HEK293 (cell line): ENCODE results near the gene HIRIP3.

Source experiments
- CTCF ChIA-PET: fragments of 350-600 bp; formaldehyde crosslinking; extraction: SDS; loops from one replicate; lab custom pipeline; 2021; ENCODE audit warnings: antibody characterized with exemption; lab: Yijun Ruan, JAX
- POLR2A ChIA-PET: fragments of 300-600 bp; formaldehyde crosslinking; extraction: SDS; loops from one replicate; lab custom pipeline; 2020; ENCODE audit warnings: antibody characterized with exemption, inconsistent platforms; lab: Yijun Ruan, JAX
- H3K27ac ChIP-seq: fragments of 200-500 bp; sonication (Bioruptor generic); 2 replicates; pipeline ENCODE4 v1.5.1; 2014; ENCODE audit warnings: low read depth, low read length, control low read depth, inconsistent platforms; ENCODE audit errors: extremely low read depth
- H3K36me3 ChIP-seq, 2 experiments: fragments of 200-500 bp in 1 of 2; sonication (Bioruptor generic) in 1 of 2; 1 replicate in 1 of 2; 2 replicates in 1 of 2; pipeline ENCODE4 v1.5.1; 2014 to 2017; ENCODE audit warnings: inconsistent platforms in 2 of 2, low read length in 2 of 2; ENCODE audit not compliant: control insufficient read depth in 2 of 2, insufficient read depth in 1 of 2
- H3K4me1 ChIP-seq: fragments of 200-500 bp; sonication (Bioruptor generic); 2 replicates; pipeline ENCODE4 v1.5.1; 2014; ENCODE audit warnings: mild to moderate bottlenecking, low read length, inconsistent platforms; ENCODE audit not compliant: control insufficient read depth, insufficient read depth
- H3K4me3 ChIP-seq: 2 replicates; pipeline ENCODE4 v1.5.1; 2011; ENCODE audit warnings: low read depth, mild to moderate bottlenecking, control low read depth, low read length, moderate library complexity
- H3K9me3 ChIP-seq: fragments of 200-500 bp; sonication (Bioruptor generic); 2 replicates; pipeline ENCODE4 v1.5.1; 2014; ENCODE audit warnings: low read depth, low read length, inconsistent platforms; ENCODE audit not compliant: control insufficient read depth, insufficient read depth
- OSR2 ChIP-seq: fragments of 450-650 bp; formaldehyde crosslinking; IDR thresholded peaks from 2 replicates; pipeline ENCODE4 v1.5.1; 2016; ENCODE audit warnings: missing biosample characterization, missing genetic modification characterization
- PRDM6 ChIP-seq: fragments of 450-650 bp; formaldehyde crosslinking; IDR thresholded peaks from 2 replicates; pipeline ENCODE4 v1.5.1; 2017; ENCODE audit warnings: missing biosample characterization, missing genetic modification characterization
- ZFP3 ChIP-seq: fragments of 450-650 bp; formaldehyde crosslinking; IDR thresholded peaks from 2 replicates; pipeline ENCODE4 v1.5.1; 2016; ENCODE audit warnings: low read depth, missing biosample characterization, missing genetic modification characterization
- ZNF112 ChIP-seq: fragments of 450-650 bp; formaldehyde crosslinking; IDR thresholded peaks from 2 replicates; pipeline ENCODE4 v1.5.0; 2017; ENCODE audit warnings: missing biosample characterization, missing genetic modification characterization
- ZNF26 ChIP-seq: fragments of 450-650 bp; formaldehyde crosslinking; IDR thresholded peaks from 2 replicates; pipeline ENCODE4 v1.5.1; 2016; ENCODE audit warnings: missing biosample characterization, missing genetic modification characterization
- ZNF394 ChIP-seq: fragments of 450-650 bp; formaldehyde crosslinking; IDR thresholded peaks from 2 replicates; pipeline ENCODE4 v1.5.1; 2016; ENCODE audit warnings: missing biosample characterization, missing genetic modification characterization, mild to moderate bottlenecking, moderate library complexity, borderline replicate concordance
- ZNF501 ChIP-seq: fragments of 450-650 bp; formaldehyde crosslinking; IDR thresholded peaks from 2 replicates; pipeline ENCODE4 v1.5.1; 2016; ENCODE audit warnings: missing biosample characterization, missing genetic modification characterization
- ZNF514 ChIP-seq: fragments of 450-650 bp; formaldehyde crosslinking; IDR thresholded peaks from 2 replicates; pipeline ENCODE4 v1.5.1; 2016; ENCODE audit warnings: missing biosample characterization, missing genetic modification characterization
- ZNF596 ChIP-seq: fragments of 450-650 bp; IDR thresholded peaks from 2 replicates; pipeline ENCODE4 v1.5.0; 2018; ENCODE audit warnings: missing biosample characterization, mild to moderate bottlenecking, missing genetic modification characterization, moderate library complexity
- ZNF600 ChIP-seq: fragments of 450-650 bp; formaldehyde crosslinking; IDR thresholded peaks from 2 replicates; pipeline ENCODE4 v1.5.1; 2016; ENCODE audit warnings: missing biosample characterization, missing genetic modification characterization
- ZNF639 ChIP-seq: fragments of 450-650 bp; formaldehyde crosslinking; IDR thresholded peaks from 2 replicates; pipeline ENCODE4 v1.5.1; 2016; ENCODE audit warnings: missing biosample characterization, missing genetic modification characterization
- ZNF654 ChIP-seq: fragments of 450-650 bp; formaldehyde crosslinking; IDR thresholded peaks from 2 replicates; pipeline ENCODE4 v1.5.1; 2016; ENCODE audit warnings: low read depth, missing biosample characterization, missing genetic modification characterization
- TF ChIP-seq, protein P1 (sequence below): fragments of 450-650 bp; formaldehyde crosslinking; conservative IDR thresholded peaks from 2 replicates; pipeline ENCODE4 v1.5.1; 2016; ENCODE audit warnings: low read depth, missing biosample characterization, missing genetic modification characterization
- TF ChIP-seq, protein P2 (sequence below): fragments of 450-650 bp; formaldehyde crosslinking; IDR thresholded peaks from 2 replicates; pipeline ENCODE4 v1.5.1; 2016; ENCODE audit warnings: missing biosample characterization, missing genetic modification characterization
- TF ChIP-seq, protein P3 (sequence below): fragments of 450-650 bp; formaldehyde crosslinking; IDR thresholded peaks from 2 replicates; pipeline ENCODE4 v1.5.1; 2016; ENCODE audit warnings: missing biosample characterization, missing genetic modification characterization
- TF ChIP-seq, protein P4 (sequence below): fragments of 450-650 bp; formaldehyde crosslinking; IDR thresholded peaks from 2 replicates; pipeline ENCODE4 v1.5.1; 2016; ENCODE audit warnings: missing biosample characterization, missing genetic modification characterization

The HIRIP3 gene

GRCh38 chr16:30033270-30033669 is 37.9 kb upstream of the HIRIP3 start:
- CTCF ChIA-PET: interaction anchor here (0.7 to 2.1 kb wide), 16 partner anchors 8 to 907 kb away, joined by 3 to 11 read pairs (median 4); partner anchors contain the start of genes C16orf92, HIRIP3, INO80E and PAGR1
- no peak overlapping the region for H3K27ac ChIP-seq
- no peak overlapping the region for H3K4me3 ChIP-seq
- H3K36me3 ChIP-seq: no peaks in the 10 kb centered on the region
- H3K9me3 ChIP-seq: no peaks in the 10 kb centered on the region
- POLR2A ChIA-PET: no interaction called here
- H3K4me1 ChIP-seq: no peaks in the 10 kb centered on the region
- TF ChIP-seq ZNF639 (no peak), PRDM6 (tag by site-specific recombination) (no peak), ZNF654 (tag by site-specific recombination) (no peak), ZNF394 (tag by site-specific recombination) (no peak), ZNF26 (no peak), ZNF112 (tag by site-specific recombination) (no peak), ZNF596 (tag by site-specific recombination) (no peak), OSR2 (no peak), ZNF600 (no peak), ZNF501 (tag by site-specific recombination) (no peak), ZNF514 (tag by site-specific recombination) (no peak), ZFP3 (tag by site-specific recombination) (no peak)
- TF ChIP-seq, protein P1, sequence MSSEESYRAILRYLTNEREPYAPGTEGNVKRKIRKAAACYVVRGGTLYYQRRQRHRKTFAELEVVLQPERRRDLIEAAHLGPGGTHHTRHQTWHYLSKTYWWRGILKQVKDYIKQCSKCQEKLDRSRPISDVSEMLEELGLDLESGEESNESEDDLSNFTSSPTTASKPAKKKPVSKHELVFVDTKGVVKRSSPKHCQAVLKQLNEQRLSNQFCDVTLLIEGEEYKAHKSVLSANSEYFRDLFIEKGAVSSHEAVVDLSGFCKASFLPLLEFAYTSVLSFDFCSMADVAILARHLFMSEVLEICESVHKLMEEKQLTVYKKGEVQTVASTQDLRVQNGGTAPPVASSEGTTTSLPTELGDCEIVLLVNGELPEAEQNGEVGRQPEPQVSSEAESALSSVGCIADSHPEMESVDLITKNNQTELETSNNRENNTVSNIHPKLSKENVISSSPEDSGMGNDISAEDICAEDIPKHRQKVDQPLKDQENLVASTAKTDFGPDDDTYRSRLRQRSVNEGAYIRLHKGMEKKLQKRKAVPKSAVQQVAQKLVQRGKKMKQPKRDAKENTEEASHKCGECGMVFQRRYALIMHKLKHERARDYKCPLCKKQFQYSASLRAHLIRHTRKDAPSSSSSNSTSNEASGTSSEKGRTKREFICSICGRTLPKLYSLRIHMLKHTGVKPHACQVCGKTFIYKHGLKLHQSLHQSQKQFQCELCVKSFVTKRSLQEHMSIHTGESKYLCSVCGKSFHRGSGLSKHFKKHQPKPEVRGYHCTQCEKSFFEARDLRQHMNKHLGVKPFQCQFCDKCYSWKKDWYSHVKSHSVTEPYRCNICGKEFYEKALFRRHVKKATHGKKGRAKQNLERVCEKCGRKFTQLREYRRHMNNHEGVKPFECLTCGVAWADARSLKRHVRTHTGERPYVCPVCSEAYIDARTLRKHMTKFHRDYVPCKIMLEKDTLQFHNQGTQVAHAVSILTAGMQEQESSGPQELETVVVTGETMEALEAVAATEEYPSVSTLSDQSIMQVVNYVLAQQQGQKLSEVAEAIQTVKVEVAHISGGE: no peak
- TF ChIP-seq, protein P2, sequence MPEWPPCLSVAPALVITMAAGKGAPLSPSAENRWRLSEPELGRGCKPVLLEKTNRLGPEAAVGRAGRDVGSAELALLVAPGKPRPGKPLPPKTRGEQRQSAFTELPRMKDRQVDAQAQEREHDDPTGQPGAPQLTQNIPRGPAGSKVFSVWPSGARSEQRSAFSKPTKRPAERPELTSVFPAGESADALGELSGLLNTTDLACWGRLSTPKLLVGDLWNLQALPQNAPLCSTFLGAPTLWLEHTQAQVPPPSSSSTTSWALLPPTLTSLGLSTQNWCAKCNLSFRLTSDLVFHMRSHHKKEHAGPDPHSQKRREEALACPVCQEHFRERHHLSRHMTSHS (tag by site-specific recombination): no peak
- TF ChIP-seq, protein P3, sequence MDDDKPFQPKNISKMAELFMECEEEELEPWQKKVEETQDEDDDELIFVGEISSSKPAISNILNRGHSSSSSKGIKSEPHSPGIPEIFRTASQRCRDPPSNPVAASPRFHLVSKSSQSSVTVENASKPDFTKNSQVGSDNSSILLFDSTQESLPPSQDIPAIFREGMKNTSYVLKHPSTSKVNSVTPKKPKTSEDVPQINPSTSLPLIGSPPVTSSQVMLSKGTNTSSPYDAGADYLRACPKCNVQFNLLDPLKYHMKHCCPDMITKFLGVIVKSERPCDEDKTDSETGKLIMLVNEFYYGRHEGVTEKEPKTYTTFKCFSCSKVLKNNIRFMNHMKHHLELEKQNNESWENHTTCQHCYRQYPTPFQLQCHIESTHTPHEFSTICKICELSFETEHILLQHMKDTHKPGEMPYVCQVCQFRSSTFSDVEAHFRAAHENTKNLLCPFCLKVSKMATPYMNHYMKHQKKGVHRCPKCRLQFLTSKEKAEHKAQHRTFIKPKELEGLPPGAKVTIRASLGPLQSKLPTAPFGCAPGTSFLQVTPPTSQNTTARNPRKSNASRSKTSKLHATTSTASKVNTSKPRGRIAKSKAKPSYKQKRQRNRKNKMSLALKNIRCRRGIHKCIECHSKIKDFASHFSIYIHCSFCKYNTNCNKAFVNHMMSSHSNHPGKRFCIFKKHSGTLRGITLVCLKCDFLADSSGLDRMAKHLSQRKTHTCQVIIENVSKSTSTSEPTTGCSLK (tag by site-specific recombination): no peak
- TF ChIP-seq, protein P4, sequence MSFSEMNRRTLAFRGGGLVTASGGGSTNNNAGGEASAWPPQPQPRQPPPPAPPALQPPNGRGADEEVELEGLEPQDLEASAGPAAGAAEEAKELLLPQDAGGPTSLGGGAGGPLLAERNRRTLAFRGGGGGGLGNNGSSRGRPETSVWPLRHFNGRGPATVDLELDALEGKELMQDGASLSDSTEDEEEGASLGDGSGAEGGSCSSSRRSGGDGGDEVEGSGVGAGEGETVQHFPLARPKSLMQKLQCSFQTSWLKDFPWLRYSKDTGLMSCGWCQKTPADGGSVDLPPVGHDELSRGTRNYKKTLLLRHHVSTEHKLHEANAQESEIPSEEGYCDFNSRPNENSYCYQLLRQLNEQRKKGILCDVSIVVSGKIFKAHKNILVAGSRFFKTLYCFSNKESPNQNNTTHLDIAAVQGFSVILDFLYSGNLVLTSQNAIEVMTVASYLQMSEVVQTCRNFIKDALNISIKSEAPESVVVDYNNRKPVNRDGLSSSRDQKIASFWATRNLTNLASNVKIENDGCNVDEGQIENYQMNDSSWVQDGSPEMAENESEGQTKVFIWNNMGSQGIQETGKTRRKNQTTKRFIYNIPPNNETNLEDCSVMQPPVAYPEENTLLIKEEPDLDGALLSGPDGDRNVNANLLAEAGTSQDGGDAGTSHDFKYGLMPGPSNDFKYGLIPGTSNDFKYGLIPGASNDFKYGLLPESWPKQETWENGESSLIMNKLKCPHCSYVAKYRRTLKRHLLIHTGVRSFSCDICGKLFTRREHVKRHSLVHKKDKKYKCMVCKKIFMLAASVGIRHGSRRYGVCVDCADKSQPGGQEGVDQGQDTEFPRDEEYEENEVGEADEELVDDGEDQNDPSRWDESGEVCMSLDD: no peak
- TF ChIP-seq, all 188 proteins: peak for 0
